ENCODE data around the gene ALPK3. TPM values are rescaled to one million over a fixed set of nuclear protein-coding genes. Genes with fewer than 3 reads are reported as not detected.
"Not testable (repeated sequence)": the region's sequence is repeated elsewhere in the genome, so short reads cannot be mapped to it uniquely, and the experiment has no call there.

The ALPK3 gene
- total and polyA plus RNA-seq, 2 donors: 1.1 to 1.3 TPM

GRCh38 chr15:84845631-84846030 lies 28.5 kb downstream of the ALPK3 start:
- H3K27ac ChIP-seq (ENCODE audit: low read depth in 1 of 2, low read length in 1 of 2); H3K27me3 ChIP-seq (ENCODE audit: control insufficient read depth in 2 of 2, insufficient read depth in 1 of 2, low read length in 1 of 2); H3K9me3 ChIP-seq (ENCODE audit: control insufficient read depth in 2 of 2, insufficient read depth in 1 of 2, low read length in 1 of 2); H3K4me3 ChIP-seq (ENCODE audit: low read length in 2 of 2); H3K4me1 ChIP-seq (ENCODE audit: control insufficient read depth in 2 of 2, insufficient read depth in 2 of 2, low read length in 2 of 2); H3K36me3 ChIP-seq (ENCODE audit: control insufficient read depth in 2 of 2, insufficient read depth in 2 of 2, low read length in 1 of 2): not testable (repeated sequence)
- DNase-seq (ENCODE audit: low read depth in 6 of 9, low spot score in 9 of 9): peak in 3 of 9 donors; percentile 12 to 29 (median 17)
- 94% methylated on average over 7 of the region's 7 CpGs for WGBS

- WGBS: 95% methylated on average over 1 of the region's 1 CpG
These were observed 29.1 kb downstream of the ALPK3 start for GRCh38 chr15:84846269-84846668.

DNA sequence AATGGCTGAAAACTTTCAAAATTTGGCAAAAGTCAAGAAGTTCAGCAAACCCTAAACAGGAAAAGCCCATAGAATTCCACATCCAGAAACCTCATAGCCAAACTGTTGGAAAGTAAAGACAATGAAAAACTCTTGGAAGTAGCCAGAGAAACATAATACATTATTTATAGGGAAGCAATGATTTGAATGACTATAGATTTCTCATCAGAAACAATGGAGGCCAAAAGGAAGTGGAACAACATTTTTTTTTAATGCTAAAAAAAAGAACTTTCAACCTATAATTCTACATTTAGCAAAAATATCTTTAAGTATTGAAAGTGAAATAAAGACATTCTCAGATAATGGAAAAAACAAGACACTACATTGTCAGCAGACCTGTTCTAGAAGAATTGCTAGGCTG lies 30.2 kb downstream of the ALPK3 start:
- Histone ChIP-seq H3K27ac (ENCODE audit: low read depth in 1 of 2, low read length in 1 of 2) (no peak overlapping the region), H3K27me3 (ENCODE audit: control insufficient read depth in 2 of 2, insufficient read depth in 1 of 2, low read length in 1 of 2) (no peaks in the 10 kb centered on the region), H3K36me3 (ENCODE audit: control insufficient read depth in 2 of 2, insufficient read depth in 2 of 2, low read length in 1 of 2) (no peaks in the 10 kb centered on the region), H3K4me1 (ENCODE audit: control insufficient read depth in 2 of 2, insufficient read depth in 2 of 2, low read length in 2 of 2) (no peaks in the 10 kb centered on the region), H3K9me3 (ENCODE audit: control insufficient read depth in 2 of 2, insufficient read depth in 1 of 2, low read length in 1 of 2) (peaks cover 0 to 8% of the 10 kb centered on the region in 2 donors), H3K4me3 (ENCODE audit: low read length in 2 of 2) (no peak overlapping the region)
- DNase-seq (ENCODE audit: low read depth in 6 of 9, low spot score in 9 of 9): no peak

More at GRCh38 chr15:84846269-84846668, 29.1 kb downstream of the ALPK3 start:
- Histone ChIP-seq H3K9me3 (ENCODE audit: control insufficient read depth in 2 of 2, insufficient read depth in 1 of 2, low read length in 1 of 2) (peaks cover 0 to 8% of the 10 kb centered on the region in 2 donors), H3K4me3 (ENCODE audit: low read length in 2 of 2) (no peak overlapping the region), H3K27ac (ENCODE audit: low read depth in 1 of 2, low read length in 1 of 2) (no peak overlapping the region), H3K27me3 (ENCODE audit: control insufficient read depth in 2 of 2, insufficient read depth in 1 of 2, low read length in 1 of 2) (no peaks in the 10 kb centered on the region), H3K4me1 (ENCODE audit: control insufficient read depth in 2 of 2, insufficient read depth in 2 of 2, low read length in 2 of 2) (no peaks in the 10 kb centered on the region), H3K36me3 (ENCODE audit: control insufficient read depth in 2 of 2, insufficient read depth in 2 of 2, low read length in 1 of 2) (no peaks in the 10 kb centered on the region)
- no peak for DNase-seq (ENCODE audit: low read depth in 6 of 9, low spot score in 9 of 9)

DNA sequence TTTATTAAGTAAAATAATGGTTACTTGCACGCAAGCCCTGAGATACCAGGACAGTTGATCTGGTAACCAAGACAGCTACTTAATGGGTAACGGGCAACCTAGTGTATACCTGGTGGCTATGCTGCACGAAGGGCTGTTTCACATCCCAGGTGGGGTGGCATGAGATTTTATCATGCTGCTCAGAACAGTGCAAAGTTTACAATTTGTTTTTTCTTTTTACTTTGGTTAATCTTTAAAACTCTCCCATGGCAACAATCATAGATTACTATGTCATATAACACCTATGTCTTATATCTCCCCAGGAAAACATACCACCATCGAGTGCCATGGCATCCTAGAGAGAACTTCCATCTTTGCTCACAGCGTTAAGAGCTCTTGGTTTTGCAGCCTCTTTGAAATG lies 35.1 kb downstream of the ALPK3 start:
- Histone ChIP-seq H3K4me3 (ENCODE audit: low read length in 2 of 2) (no peak overlapping the region), H3K27me3 (ENCODE audit: control insufficient read depth in 2 of 2, insufficient read depth in 1 of 2, low read length in 1 of 2) (no peaks in the 10 kb centered on the region), H3K4me1 (ENCODE audit: control insufficient read depth in 2 of 2, insufficient read depth in 2 of 2, low read length in 2 of 2) (no peaks in the 10 kb centered on the region), H3K27ac (ENCODE audit: low read depth in 1 of 2, low read length in 1 of 2) (no peak overlapping the region), H3K36me3 (ENCODE audit: control insufficient read depth in 2 of 2, insufficient read depth in 2 of 2, low read length in 1 of 2) (no peaks in the 10 kb centered on the region), H3K9me3 (ENCODE audit: control insufficient read depth in 2 of 2, insufficient read depth in 1 of 2, low read length in 1 of 2) (no peaks in the 10 kb centered on the region)
- 98% methylated on average over 5 of the region's 5 CpGs for WGBS
- no peak for DNase-seq (ENCODE audit: low read depth in 6 of 9, low spot score in 9 of 9)

DNA sequence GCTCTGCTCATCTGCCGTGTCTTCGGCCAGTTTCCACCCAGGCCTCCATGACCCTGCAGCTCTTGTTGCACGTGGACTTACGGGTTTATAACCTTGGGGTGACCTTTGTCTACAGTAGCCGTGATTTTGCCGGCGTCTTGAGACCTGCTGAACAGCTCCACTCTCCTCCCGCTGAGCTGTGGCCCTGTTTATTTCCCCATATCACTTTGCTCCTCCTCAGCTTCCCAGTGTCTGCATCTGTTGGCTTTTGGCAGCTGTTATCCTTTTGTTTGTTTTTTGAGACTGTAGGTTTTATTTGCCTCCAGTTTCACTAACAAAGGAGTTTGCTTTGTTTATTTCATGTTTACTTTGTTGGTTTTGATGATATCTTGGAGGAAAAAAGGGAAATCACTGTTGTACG lies 38.0 kb downstream of the ALPK3 start:
- no peaks in the 10 kb centered on the region for H3K4me1 ChIP-seq (ENCODE audit: control insufficient read depth in 2 of 2, insufficient read depth in 2 of 2, low read length in 2 of 2)
- WGBS: 97% methylated on average over 9 of the region's 9 CpGs
- H3K27me3 ChIP-seq (ENCODE audit: control insufficient read depth in 2 of 2, insufficient read depth in 1 of 2, low read length in 1 of 2): no peaks in the 10 kb centered on the region
- no peaks in the 10 kb centered on the region for H3K36me3 ChIP-seq (ENCODE audit: control insufficient read depth in 2 of 2, insufficient read depth in 2 of 2, low read length in 1 of 2)
- no peaks in the 10 kb centered on the region for H3K9me3 ChIP-seq (ENCODE audit: control insufficient read depth in 2 of 2, insufficient read depth in 1 of 2, low read length in 1 of 2)
- H3K27ac ChIP-seq (ENCODE audit: low read depth in 1 of 2, low read length in 1 of 2): no peak overlapping the region
- no peak for DNase-seq (ENCODE audit: low read depth in 6 of 9, low spot score in 9 of 9)
- H3K4me3 ChIP-seq (ENCODE audit: low read length in 2 of 2): no peak overlapping the region

DNA sequence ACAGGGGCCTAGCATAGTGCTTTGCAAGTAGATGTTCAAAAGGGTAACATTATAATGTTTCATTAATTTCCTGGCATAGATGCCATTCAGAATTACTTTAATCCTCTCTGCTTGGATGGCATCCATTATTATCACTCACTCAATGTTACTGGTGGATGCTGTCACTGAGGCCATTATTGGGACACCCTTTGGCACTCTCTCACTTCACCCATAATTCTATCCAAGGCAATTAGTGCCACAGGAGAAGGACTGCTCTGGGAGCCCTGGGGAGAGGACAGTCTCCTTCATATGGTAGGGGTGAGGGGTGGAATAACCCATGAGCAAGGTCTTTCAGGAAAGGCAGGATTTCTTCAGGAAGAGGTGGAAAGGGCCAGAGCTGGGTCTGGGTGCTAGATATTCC lies 38.6 kb downstream of the ALPK3 start:
- no peak overlapping the region for H3K4me3 ChIP-seq (ENCODE audit: low read length in 2 of 2)
- H3K27me3 ChIP-seq (ENCODE audit: control insufficient read depth in 2 of 2, insufficient read depth in 1 of 2, low read length in 1 of 2): no peaks in the 10 kb centered on the region
- no peak overlapping the region for H3K27ac ChIP-seq (ENCODE audit: low read depth in 1 of 2, low read length in 1 of 2)
- no peaks in the 10 kb centered on the region for H3K36me3 ChIP-seq (ENCODE audit: control insufficient read depth in 2 of 2, insufficient read depth in 2 of 2, low read length in 1 of 2)
- H3K9me3 ChIP-seq (ENCODE audit: control insufficient read depth in 2 of 2, insufficient read depth in 1 of 2, low read length in 1 of 2): no peaks in the 10 kb centered on the region
- DNase-seq (ENCODE audit: low read depth in 6 of 9, low spot score in 9 of 9): no peak
- H3K4me1 ChIP-seq (ENCODE audit: control insufficient read depth in 2 of 2, insufficient read depth in 2 of 2, low read length in 2 of 2): no peaks in the 10 kb centered on the region

DNA sequence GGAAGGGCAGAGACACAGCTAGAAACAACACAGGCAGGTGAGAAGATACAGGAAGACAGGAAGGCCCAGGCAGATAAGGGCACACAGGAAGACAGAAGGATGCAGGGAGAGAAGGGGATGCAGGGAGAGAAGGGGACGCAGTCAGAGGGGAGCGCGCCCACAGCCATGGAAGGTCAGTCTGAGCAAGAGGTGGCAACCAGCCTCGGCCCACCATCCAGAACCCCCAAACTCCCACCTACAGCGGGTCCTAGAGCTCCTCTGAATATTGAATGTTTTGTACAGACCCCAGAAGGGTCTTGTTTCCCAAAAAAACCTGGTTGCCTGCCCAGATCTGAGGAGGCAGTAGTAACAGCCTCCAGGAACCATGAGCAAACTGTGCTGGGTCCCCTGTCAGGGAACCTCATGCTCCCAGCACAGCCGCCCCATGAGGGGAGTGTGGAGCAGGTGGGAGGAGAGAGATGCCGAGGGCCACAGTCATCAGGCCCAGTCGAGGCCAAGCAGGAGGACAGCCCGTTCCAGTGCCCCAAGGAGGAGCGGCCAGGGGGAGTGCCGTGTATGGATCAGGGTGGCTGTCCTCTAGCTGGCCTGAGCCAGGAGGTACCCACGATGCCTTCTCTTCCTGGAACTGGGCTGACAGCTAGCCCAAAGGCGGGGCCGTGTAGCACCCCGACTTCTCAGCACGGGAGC lies 39.7 kb downstream of the ALPK3 start:
- H3K4me3 ChIP-seq (ENCODE audit: low read length in 2 of 2): no peak overlapping the region
- H3K36me3 ChIP-seq (ENCODE audit: control insufficient read depth in 2 of 2, insufficient read depth in 2 of 2, low read length in 1 of 2): no peaks in the 10 kb centered on the region
- H3K4me1 ChIP-seq (ENCODE audit: control insufficient read depth in 2 of 2, insufficient read depth in 2 of 2, low read length in 2 of 2): no peaks in the 10 kb centered on the region
- H3K27ac ChIP-seq (ENCODE audit: low read depth in 1 of 2, low read length in 1 of 2): no peak overlapping the region
- DNase-seq (ENCODE audit: low read depth in 6 of 9, low spot score in 9 of 9): no peak
- H3K9me3 ChIP-seq (ENCODE audit: control insufficient read depth in 2 of 2, insufficient read depth in 1 of 2, low read length in 1 of 2): no peaks in the 10 kb centered on the region
- 98% methylated on average over 16 of the region's 16 CpGs for WGBS
- no peaks in the 10 kb centered on the region for H3K27me3 ChIP-seq (ENCODE audit: control insufficient read depth in 2 of 2, insufficient read depth in 1 of 2, low read length in 1 of 2)

DNA sequence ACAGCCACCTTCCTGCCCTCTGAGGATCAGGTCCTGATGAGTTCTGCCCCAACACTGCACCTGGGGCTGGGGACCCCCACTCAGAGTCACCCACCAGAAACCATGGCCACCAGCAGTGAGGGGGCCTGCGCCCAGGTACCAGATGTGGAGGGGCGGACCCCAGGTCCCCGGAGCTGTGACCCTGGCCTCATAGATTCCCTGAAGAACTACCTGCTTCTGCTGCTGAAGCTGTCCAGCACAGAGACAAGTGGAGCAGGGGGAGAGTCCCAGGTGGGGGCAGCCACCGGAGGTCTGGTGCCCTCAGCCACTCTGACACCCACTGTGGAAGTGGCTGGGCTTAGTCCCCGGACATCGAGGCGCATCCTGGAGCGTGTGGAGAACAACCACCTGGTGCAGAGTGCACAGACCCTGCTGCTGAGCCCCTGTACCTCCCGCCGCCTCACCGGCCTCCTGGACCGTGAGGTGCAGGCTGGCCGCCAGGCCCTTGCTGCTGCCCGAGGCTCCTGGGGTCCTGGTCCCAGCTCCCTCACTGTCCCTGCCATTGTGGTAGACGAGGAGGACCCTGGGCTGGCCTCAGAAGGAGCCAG lies 40.4 kb downstream of the ALPK3 start:
- Histone ChIP-seq H3K27ac (ENCODE audit: low read depth in 1 of 2, low read length in 1 of 2) (no peak overlapping the region), H3K36me3 (ENCODE audit: control insufficient read depth in 2 of 2, insufficient read depth in 2 of 2, low read length in 1 of 2) (no peaks in the 10 kb centered on the region), H3K4me3 (ENCODE audit: low read length in 2 of 2) (no peak overlapping the region), H3K27me3 (ENCODE audit: control insufficient read depth in 2 of 2, insufficient read depth in 1 of 2, low read length in 1 of 2) (no peaks in the 10 kb centered on the region), H3K9me3 (ENCODE audit: control insufficient read depth in 2 of 2, insufficient read depth in 1 of 2, low read length in 1 of 2) (no peaks in the 10 kb centered on the region), H3K4me1 (ENCODE audit: control insufficient read depth in 2 of 2, insufficient read depth in 2 of 2, low read length in 2 of 2) (no peaks in the 10 kb centered on the region)
- no peak for DNase-seq (ENCODE audit: low read depth in 6 of 9, low spot score in 9 of 9)
- WGBS: 96% methylated on average over 15 of the region's 15 CpGs

- no peaks in the 10 kb centered on the region for H3K4me1 ChIP-seq (ENCODE audit: control insufficient read depth in 2 of 2, insufficient read depth in 2 of 2, low read length in 2 of 2)
- DNase-seq (ENCODE audit: low read depth in 6 of 9, low spot score in 9 of 9): no peak
These were observed 41.1 kb downstream of the ALPK3 start for GRCh38 chr15:84858231-84858630.

More at GRCh38 chr15:84858231-84858630, 41.1 kb downstream of the ALPK3 start:
- no peaks in the 10 kb centered on the region for H3K9me3 ChIP-seq (ENCODE audit: control insufficient read depth in 2 of 2, insufficient read depth in 1 of 2, low read length in 1 of 2)
- no peaks in the 10 kb centered on the region for H3K27me3 ChIP-seq (ENCODE audit: control insufficient read depth in 2 of 2, insufficient read depth in 1 of 2, low read length in 1 of 2)
- H3K27ac ChIP-seq (ENCODE audit: low read depth in 1 of 2, low read length in 1 of 2): no peak overlapping the region
- H3K36me3 ChIP-seq (ENCODE audit: control insufficient read depth in 2 of 2, insufficient read depth in 2 of 2, low read length in 1 of 2): no peaks in the 10 kb centered on the region
- no peak overlapping the region for H3K4me3 ChIP-seq (ENCODE audit: low read length in 2 of 2)
- 94% methylated on average over 11 of the region's 11 CpGs for WGBS

Data from thymus (tissue), 11 donors.